Renal cortical epithelial cell (primary cell): ENCODE measurements around the gene CSMD2. TPM values are rescaled to one million over a fixed set of nuclear protein-coding genes. Genes with fewer than 3 reads are reported as not detected.
A peak's percentile ranks its signal among the peaks of the same experiment; 100 is the strongest.

Source experiments
- DNase-seq: peaks from one replicate; pipeline ENCODE4 v3.0.0-alpha.2; 2011; ENCODE audit warnings: low read depth
- total RNA-seq: library from RNA; depleted of rRNA; stranded (reverse); fragments of >200 nt; gene quantifications from 2 replicates; pipeline ENCODE4 v1.2.3, GENCODE V29; 2014

The CSMD2 gene
- total RNA-seq, 1 donor from 2014 or later: 0.55 TPM

DNA sequence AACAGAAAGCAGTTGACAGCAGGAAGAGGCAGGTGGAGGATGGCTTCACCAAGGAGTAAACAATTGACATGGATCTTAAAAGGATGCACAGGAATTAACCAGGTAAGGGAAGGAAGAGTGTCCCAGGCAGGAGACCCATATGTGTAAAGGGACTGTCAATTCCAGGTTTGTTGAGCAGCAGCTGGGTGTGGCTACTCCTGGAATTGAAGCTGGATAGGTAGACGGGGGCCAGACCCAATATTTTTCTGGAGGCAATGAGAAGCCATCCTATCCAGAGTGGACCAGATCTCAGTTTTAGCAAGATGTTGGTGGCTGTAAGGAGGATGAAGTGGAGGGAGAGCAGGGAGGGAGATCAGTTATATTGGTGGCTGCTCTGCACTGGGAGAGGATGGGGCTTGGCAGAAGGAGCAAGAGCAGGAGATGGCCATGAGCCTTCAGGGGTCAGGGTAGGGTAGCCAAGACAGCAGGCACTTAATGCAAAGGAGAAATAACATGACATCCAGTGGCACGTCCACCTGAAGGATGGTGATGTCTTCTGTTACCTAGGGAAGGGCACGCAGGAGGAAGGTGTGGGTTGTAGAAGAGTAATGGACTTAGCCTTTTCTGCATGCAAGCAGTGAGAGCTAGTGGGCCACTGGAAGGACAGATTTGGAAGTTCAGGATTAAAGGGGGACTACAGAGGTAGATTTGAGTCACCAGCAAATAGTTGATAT, 447.9 kb downstream of the CSMD2 start:
- no peak for DNase-seq

DNA sequence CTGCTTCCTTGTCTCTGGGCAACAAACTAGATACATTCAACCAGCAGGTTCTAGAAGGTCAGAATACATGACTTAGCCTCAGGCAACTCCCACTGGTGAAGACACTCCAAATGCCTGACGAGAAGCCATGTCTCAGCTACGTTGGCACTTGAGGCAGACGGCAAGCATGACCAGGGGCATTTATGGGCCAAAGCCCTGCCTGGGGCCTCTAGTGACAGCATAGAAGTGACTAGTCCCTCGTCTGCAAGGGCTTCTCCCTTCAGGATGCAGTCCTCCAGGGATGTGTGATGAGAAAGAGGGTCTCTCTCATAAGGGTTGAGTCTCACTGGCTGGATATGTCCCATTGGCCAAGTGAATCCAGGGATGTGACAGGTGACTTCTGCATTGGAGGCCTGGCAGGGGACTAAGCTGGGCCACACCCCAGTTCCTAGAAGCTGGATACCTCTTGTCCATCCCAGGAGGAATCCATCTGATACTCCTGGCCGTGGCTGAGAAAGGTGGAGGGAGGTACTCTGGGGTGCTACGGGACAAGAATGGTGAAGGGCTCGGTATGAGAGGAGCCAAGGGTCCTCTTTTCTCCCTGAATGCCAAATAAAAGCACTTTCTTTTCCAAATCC, 449.7 kb downstream of the CSMD2 start:
- DNase-seq: no peak

DNA sequence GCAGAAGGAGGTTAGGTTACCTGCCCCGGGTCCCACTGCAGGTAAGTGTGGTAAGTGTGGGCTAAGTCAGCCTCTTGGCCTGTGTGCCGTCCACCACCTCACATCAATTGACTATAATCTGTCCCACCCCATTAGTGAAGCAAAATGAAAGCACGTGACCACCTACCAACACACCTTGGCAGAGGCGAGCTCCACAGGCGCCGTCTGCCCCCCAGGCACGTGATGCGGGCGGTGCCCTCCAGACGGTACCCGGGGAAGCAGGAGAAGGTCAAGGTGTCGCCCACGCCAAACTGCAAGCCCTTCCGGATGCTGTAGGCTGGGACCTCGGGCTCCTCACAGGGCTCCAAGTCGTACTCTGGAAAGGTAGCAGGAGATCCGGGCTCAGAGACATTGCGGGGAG, 450.6 kb downstream of the CSMD2 start:
- no peak for DNase-seq

DNA sequence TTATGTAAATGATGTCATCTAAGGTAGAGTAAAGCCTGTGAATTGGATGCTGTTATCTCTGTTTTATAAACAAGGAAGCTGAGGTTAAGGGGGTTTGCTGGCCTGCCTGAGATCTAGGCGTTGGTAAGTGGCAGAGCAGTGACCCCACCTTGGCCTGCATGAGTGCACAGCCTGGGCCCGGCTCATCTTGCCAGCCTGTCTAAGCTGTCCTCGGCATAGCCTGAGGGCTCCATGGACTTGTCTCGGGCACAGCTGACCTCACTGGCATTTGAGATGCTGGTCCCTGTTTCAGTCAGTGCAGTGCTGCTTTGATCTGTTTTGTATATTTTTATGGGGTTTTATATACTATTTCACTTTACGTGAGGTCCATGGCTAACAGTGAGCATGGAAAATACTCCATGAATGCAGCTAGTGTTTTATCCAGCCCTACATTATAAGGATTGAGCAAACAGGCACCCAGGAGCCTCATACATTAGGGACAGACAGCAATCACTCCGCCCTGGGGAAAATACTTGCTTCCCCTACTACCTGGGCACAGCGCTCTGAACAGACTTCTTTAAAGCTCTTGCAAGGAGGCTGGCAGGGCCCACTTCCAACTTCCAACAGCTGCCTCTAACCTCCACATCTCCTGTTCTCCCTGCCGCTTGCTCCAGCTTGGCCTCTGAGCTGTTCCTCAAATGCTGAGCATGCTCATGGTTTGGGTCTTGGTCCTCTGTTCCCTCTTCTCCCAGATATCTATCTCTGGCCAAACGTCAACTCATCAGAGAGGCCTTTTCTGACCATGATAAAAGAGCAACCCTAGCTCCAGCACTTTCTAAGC, 451.8 kb downstream of the CSMD2 start:
- DNase-seq: no peak

DNA sequence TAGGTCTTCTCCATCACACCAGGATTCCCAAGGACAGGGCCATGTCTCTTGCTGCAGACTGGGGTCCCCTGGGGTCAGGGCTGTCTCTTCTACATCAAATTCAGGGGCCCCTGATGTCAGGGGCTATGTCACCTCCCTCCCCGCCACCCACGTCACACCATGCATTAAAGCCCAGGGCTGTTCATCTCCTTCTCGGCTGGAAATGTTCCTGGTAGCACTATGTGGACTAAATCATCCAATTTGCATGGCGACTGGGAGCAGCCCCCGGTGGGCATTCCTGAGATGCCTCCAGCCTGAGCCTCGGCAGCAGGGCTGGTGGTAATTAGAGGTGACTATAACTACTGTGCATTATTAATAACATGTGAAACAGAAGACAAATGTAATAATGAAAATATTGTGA, 452.8 kb downstream of the CSMD2 start:
- no peak for DNase-seq

DNA sequence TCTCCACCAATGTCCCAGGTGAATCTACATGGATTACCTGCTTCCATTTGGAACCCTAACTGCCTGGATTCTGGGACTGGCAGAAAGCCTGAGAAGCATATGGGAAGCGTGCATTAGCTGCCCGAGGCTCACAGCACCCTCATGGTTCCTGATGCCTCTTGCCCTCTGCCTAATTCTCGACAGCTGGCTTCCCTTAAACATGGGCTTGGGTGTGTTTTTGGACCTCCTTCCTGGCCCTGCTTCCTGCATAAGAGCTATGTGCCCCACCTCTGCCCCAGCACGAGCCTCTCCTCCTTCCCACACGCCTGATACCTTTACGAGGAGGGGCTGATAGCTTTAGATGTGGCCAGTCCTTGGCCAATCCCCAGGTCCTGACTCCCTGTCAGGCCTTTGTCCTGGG, 453.5 kb downstream of the CSMD2 start:
- DNase-seq: no peak

DNA sequence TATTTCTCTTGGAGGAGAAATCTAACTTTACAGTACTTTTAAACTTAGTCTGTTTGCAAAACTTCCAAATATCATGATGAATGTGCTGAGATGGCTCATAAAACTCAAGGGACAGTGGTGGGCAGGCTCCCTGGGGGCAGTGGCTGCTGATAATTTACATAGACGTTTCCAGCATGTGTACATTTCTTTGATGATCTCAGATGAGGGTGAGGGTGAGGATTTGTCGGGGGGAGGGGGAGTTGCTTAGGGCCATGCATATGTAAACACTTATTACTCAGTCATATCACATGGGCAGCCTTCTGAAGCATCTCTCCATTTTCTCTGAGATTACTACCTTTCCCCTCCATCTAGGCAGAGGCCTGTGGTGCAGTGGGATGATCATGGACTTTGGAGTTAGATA, 454.1 kb downstream of the CSMD2 start:
- DNase-seq: no peak

DNA sequence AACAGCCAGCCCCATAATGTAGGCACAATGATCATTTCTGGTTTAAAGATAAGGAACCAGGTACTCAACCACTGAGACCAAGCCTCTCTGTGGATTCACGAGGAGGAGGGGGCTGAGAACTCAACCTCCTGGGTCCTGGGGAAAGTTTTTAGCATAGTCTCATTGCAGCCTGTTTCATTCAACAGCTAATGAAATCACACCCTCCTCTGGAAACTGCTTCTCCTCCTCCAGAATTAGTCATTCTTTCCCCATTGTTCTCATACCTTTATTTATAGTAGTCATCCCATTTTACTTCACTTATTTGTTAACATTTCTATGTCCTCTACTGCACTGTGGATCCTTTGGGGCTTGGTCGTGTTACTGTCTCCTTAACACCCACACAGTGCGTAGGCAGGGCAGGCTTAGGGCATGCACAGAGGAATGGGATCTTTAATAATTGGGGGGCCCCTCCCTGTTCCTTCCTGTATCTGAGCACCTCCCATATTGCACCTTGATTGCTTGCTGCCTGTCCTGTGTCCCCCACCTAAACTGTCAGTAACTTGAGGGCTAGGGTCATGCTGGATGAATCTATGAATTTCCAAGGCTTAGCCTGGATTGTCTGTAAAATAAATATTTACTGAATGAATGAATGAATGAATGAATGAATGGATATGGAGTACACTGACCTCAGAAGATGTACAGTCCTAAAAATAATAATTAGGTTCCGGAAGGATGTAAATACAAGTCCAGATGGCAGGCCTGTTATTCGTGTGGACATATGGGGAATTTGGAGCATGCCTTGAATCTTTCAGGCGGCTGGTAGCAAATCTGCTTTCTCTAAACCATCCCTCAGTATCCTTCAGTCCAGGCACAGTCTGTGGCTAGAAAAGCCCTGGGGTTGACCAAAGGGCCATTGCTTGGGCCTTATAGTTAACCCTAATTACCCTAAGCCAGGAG, 455.0 kb downstream of the CSMD2 start:
- DNase-seq: peak; percentile 23

DNA sequence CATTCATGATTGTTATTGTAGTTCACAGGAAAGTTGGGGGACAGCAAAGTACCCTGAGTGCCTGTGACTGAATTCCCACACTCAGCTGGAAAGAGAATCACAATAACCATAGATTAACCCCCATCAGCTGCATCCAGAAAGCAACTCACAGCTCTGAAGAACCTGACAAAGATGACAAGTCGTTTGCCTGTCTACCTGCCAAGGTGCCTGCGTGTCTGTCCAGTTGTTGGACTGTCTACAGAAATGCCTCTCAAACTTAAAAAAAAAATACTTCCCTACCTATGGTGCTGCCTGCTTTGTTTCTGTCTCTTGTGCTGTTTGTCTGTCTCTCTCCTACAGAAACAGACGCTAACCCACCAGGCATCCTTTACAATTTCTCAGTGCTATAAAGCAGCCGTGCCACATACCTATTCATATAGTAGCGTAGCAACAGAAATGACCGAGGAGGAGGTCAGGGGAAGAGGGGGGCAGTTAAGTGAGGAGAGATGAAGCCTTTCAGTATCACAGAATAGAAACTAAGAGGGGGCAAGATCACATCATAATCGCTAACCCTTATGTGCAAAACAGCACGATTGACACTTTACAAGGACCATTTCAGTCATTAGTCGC, 455.8 kb downstream of the CSMD2 start:
- no peak for DNase-seq

DNA sequence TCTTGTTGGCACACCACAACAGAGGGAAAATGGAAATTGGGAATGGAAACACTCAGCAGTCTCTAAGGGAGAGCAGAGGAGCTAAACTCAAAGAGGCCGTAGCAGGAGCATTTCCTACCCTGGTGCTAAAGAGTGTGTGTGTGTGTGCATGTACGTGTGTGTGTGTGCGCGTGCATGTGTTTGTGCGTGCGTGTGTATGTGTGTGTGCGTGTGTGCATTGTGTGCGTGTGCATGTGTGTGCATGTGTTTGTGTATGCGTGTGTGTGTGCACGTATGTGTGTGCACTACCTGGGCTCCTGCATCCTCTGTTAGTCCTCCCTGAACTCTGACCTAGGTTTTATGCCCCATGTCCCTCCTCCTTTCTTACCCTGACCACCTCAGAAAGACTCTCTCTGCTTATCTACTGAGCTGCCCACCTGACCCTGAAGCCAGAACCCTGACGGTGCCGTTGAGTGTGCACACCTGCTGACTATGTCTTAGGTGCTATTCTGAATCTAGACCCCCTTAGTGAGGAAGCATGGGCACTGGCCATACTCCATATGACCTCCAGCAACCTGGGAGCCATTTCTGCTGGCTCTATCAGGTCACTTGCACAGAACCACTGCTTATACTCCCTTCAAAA, 458.3 kb downstream of the CSMD2 start:
- no peak for DNase-seq

DNA sequence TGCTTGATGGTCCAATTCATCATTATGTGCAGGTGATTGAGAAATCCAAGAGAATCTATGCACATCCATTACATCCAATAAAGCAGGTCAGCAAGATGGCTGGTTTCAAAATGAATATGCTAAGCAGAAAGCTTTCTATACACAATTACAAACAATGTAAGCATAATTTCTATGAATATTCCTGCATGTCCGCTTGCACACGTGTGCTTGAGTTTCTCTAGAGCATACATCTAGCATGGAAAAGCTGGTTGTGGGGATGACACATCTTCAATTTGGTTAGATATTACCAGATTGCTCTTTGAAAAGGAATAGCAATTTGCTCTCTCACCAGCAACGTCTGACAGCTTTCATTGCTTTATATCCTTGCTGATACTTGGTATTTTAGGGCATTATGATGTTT, 461.6 kb downstream of the CSMD2 start:
- no peak for DNase-seq

DNA sequence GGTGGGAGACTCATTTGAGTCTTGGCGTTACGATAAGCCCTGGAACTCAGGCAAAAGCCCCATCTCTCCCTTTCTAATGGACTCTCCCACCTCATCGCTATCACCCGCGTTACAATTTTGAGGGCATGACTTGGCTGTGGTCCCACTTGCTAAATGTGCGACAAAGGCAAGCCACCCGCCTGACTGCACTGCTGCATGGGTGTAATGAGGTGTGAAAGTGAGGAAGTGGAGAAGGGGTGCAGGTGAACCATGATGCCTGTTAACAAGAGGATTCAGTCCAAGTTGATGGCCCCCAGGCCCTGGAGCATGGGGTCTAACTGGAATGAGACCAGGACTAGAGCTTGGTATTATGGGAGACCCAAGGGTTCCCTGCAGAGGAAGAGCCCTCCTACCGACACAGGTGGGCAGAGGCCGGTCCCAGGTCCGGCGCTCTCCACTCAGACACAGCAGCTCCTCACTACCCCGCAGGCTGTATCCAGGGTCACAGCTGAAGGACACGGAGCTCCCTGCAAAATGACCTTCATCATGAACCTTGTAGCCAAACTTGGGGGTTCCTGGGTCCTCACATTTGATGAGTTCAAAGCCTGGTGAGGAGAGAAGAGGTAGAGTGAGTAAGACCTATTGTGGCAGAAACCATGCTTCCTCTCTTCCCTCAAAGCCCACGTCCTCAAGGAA, 466.5 kb downstream of the CSMD2 start:
- no peak for DNase-seq

DNA sequence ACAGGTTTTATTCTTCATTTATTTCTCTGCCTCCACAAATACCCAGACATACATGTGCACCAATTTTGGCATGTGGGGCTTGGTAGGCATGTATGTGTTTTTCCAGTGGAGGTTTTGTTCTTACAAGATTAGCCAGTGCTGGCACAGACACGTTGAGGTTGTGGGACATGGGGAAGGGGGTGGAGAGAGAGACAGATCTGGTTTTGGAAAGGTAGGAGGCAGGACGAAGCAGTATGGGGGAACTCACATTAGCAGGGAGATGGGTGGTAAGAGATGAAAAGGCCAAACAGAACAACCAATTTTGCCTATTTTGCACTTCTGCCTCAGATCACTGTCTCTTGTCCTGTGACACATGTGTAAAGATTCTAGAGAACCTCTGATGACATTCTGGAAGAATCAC, 467.2 kb downstream of the CSMD2 start:
- DNase-seq: no peak

DNA sequence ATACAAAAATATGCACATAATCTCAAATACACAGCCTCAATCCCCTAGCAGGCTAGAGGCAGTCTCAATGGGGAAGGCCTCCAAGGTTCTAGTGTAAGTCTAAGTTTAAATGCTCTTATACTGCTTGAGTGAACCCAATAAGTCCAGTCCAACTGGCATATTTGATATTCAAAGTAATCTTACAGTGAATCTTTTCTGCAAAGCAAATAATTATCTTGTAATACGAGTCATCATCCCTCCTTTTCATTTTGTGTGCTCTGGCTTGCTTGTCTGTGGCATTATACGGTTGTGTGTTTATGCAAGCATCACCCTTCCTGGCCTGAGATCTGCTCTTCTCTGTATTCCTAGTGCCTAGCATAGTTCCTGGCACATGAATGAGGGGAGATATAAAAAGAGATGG, 468.1 kb downstream of the CSMD2 start:
- DNase-seq: no peak

DNA sequence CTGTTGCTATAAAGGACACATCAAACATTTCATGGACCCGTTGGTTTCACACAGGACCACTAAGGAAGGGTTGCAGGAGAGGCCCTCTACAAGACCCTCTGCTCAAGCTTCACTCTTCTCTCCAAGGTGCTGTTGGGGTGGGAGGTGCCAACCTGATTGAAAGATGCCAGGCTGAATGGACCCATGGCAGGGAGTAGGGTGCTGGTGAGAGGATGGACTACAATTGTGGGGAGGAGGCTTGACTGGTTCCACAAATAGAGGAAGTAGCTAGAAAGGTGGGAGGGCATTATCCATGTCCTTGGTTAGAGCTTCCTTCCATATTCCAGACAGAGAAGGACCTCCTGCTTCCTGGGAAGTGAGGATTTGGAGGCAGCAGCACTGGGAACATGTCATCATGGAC, 468.7 kb downstream of the CSMD2 start:
- no peak for DNase-seq

DNA sequence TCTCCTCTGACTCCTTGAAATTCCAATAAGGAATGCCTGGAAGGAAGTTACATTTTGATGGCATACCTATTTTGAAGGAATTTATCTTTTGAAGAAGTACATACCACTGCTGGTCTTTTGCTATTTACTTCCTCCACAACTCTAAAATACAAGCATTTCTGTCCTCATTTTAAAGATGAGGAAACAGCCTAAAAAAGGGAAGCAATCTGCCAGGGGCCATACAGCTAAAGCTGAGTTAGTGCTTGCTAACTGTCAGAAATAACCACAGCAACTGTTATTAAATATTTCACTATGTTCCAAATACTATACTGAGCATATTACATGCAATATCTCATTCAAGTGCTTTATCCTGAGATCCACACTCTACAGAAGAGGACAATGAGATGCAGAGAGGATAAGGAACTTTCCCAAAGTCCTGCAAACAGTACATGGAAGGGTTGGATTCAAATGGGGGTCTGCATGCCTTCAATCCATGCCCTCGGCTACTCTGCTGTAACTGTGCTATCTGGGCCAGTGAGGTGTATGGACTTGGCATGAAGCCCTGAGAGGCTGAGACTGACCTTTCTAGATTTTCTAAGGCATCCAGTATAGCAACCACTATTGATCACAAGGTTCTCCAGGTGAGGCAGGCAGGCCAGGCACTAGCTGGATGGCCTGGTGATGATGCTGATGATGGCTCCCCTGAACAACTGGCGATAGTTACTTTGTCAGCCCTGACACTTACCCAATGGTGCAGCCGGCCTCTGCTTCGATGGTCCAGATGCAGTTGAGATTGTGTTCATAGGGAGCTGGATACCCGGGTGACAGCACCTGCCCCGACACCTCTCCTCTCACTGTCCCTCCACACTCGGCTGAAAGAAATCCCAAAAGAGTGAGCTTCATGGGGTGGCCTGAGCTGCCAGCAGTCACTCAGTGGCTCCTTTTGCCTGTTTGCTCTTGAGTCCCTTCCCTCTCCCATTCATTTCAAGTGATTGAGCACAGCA, 472.5 kb downstream of the CSMD2 start:
- DNase-seq: no peak

DNA sequence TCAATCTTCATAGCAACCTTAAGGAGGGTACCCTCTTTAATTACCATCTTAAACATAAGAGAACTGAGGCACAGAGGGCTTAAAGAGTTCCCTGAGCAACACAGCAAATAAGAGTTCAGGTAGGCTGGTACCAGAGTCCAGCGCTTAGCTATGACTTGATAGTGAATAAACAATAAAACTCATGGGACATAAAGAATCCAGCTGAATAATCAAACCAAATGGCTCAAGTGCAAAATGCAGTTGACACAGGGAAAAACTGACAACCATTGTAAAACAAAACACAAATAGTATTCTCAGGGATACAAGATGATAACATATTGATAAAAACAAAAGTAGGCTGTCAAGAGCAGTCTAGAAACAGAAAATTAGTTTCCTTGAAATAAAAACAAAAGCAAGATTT, 478.0 kb downstream of the CSMD2 start:
- DNase-seq: no peak

DNA sequence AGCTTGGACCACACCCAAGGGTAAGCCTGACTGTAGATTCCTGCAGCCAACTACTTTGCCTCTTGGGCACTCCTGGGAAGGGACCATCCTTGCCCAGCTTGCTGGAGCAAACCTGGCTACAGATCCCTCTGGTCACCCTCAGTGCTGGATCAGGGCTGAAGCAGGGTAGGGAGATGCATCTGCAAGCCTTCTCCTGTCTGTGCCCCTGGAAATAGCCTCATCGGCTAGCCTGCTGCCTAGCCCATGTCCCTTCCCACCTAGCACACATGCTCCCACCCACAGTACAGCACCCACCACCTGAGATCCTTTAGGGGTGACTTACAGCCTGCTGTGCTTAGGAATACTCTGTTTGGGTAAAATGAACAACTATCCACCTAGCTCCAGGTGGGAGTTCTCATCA, 478.5 kb downstream of the CSMD2 start:
- DNase-seq: no peak

DNA sequence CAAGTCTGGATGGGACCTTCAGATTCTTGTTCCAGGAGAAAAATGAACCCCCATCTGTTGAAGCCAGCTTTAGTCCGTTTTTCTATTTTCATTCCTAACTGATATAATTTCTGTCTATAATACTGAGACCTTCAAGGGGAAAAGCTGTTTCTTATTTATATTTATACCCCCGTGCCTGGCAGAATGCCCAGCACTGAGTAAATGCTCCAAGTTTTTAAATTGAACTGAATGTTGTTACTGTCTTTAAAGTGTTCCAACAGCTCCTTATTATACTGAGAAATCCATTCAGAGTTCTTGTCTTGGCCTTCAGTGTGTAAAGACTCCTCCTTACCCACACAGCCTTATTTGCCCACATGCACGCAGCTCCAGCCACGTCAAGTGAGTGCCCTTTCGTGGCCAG, 479.8 kb downstream of the CSMD2 start:
- no peak for DNase-seq
